CD4-positive, alpha-beta T cell (primary cell): ENCODE measurements around the gene ACTN1. TPM values are rescaled to one million over a fixed set of nuclear protein-coding genes. Genes with fewer than 3 reads are reported as not detected.

ENCODE experiments used
- ATAC-seq: fragments of 200-7000 bp; cut with Tn5 transposase; one replicate; pipeline ENCODE4 v1.10.0; 2022; ENCODE audit warnings: mild to moderate bottlenecking; ENCODE audit not compliant: poor library complexity
- CTCF ChIA-PET: fragments of 350-600 bp; sonication (Branson Sonifier 250); formaldehyde crosslinking; loops from one replicate; lab custom pipeline; 2021; ENCODE audit warnings: antibody characterized with exemption, inconsistent platforms; lab: Charles Lee
- POLR2A ChIA-PET: fragments of 350-600 bp; sonication (Branson Sonifier 250); formaldehyde crosslinking; loops from one replicate; lab custom pipeline; 2021; ENCODE audit warnings: antibody characterized with exemption, inconsistent platforms; lab: Charles Lee
- DNase-seq, 14 experiments: peaks; one replicate each; pipeline ENCODE4 v3.0.0-alpha.2; 2013 to 2020; ENCODE audit warnings: mixed read lengths in 2 of 14
- H3K27ac ChIP-seq, 2 donors: one replicate each; pipeline versions ENCODE4 v1.5.1 to v1.7.0; 2013; ENCODE audit warnings: low read length in 2 of 2, low read depth in 1 of 2, mild to moderate bottlenecking in 1 of 2
- H3K27me3 ChIP-seq, 2 experiments: 1 replicate in 1 of 2; 2 replicates in 1 of 2; pipeline versions ENCODE4 v1.6.1 to v1.7.0; 2013; ENCODE audit warnings: low read length in 2 of 2, control low read depth in 1 of 2, mild to moderate bottlenecking in 1 of 2, moderate library complexity in 1 of 2; ENCODE audit not compliant: insufficient read depth in 2 of 2, control insufficient read depth in 1 of 2
- H3K36me3 ChIP-seq: one replicate; pipeline ENCODE4 v1.6.1; 2013; ENCODE audit warnings: low read length, control low read depth; ENCODE audit not compliant: insufficient read depth
- H3K4me1 ChIP-seq: one replicate; pipeline ENCODE4 v1.6.1; 2013; ENCODE audit warnings: low read length, control low read depth; ENCODE audit not compliant: insufficient read depth
- H3K4me3 ChIP-seq: one replicate; pipeline ENCODE4 v1.5.1; 2013; ENCODE audit warnings: mild to moderate bottlenecking, low read length, moderate library complexity
- H3K9me3 ChIP-seq, 2 experiments: 1 replicate in 1 of 2; 2 replicates in 1 of 2; pipeline versions ENCODE4 v1.6.1 to v1.7.0; 2013; ENCODE audit warnings: low read length in 2 of 2, mild to moderate bottlenecking in 2 of 2, control low read depth in 1 of 2, moderate library complexity in 1 of 2; ENCODE audit not compliant: control insufficient read depth in 1 of 2, insufficient read depth in 1 of 2
- H3K27ac Mint-ChIP-seq: one replicate; pipeline ENCODE4 v1.8.0; 2020; ENCODE audit warnings: mixed read lengths
- H3K27me3 Mint-ChIP-seq: one replicate; pipeline ENCODE4 v1.8.0; 2021; ENCODE audit warnings: mixed read lengths
- H3K36me3 Mint-ChIP-seq: one replicate; pipeline ENCODE4 v1.8.0; 2021; ENCODE audit warnings: low read depth, mixed read lengths
- H3K4me1 Mint-ChIP-seq: one replicate; pipeline ENCODE4 v1.8.0; 2021; ENCODE audit warnings: low read depth, mixed read lengths
- H3K4me3 Mint-ChIP-seq: one replicate; pipeline ENCODE4 v1.8.0; 2020; ENCODE audit warnings: mild to moderate bottlenecking, mixed read lengths
- H3K9me3 Mint-ChIP-seq: one replicate; pipeline ENCODE4 v1.8.0; 2020; ENCODE audit warnings: mixed read lengths
- CTCF ChIP-seq: fragments of 200-600 bp; IDR thresholded peaks from one replicate; pipeline ENCODE4 v1.8.0; 2022; ENCODE audit warnings: antibody characterized with exemption, mild to moderate bottlenecking
- intact Hi-C, 2 experiments: fragments of 100-400 bp; cut with DNase I in 1 of 2; cut with micrococcal nuclease in 1 of 2; formaldehyde crosslinking; loops; one replicate each; pipeline versions ENCODE4 v1.15.1 to v1.9.0; 2023 to 2025; cut with DNase I, micrococcal nuclease
- total RNA-seq, 174 experiments: library from RNA in 2 of 174; stranded (reverse) in 2 of 174; gene quantifications; one replicate each; pipeline ENCODE4 v1.2.3 and lab custom pipeline; 2021 to 2026

ACTN1 gene
- total RNA-seq, 2 experiments from 2014 or later, result 128 to 143 TPM

- DNase-seq (peak in 12 of 14 experiments; percentile 24 to 63 (median 44)), ATAC-seq (peak; percentile 28)
- Mint-ChIP-seq H3K9me3 (no peaks in the 10 kb centered on the region), H3K27me3 (no peaks in the 10 kb centered on the region), H3K36me3 (peaks cover 43% of the 10 kb centered on the region), H3K4me3 (peak overlapping the region; percentile 95), H3K27ac (peak overlapping the region; percentile 97), H3K4me1 (peaks cover 51% of the 10 kb centered on the region)
- Histone ChIP-seq H3K4me3 (peak overlapping the region; percentile 93), H3K27ac (peak overlapping the region; percentile 40 to 78), H3K27me3 (no peaks in the 10 kb centered on the region), H3K9me3 (peaks cover 0 to 5% of the 10 kb centered on the region in 2 experiments), H3K4me1 (peaks cover 53% of the 10 kb centered on the region), H3K36me3 (peaks cover 12% of the 10 kb centered on the region)
- intact Hi-C loops, result loop anchor here (5.0 kb wide), 2 partner anchors 41 to 174 kb away; partner anchors contain the start of gene DCAF5 (in 1 of the 2)
- ChIA-PET CTCF (interaction anchor here (0.6 to 0.8 kb wide), 2 partner anchors 9 to 112 kb away, joined by 3 to 4 read pairs; no protein-coding TSS in a partner anchor), POLR2A (interaction anchor here (0.7 to 1.6 kb wide), 14 partner anchors 9 to 1020 kb away, joined by 3 to 10 read pairs (median 3); no protein-coding TSS in a partner anchor)
- no peak for TF ChIP-seq CTCF
Measured at GRCh38 chr14:68978172-68978911, 760 bp downstream of the ACTN1 start.

GRCh38 chr14:68977718-68978171, 1.4 kb downstream of the ACTN1 start:
- intact Hi-C loops, result loop anchor here (1.0 to 5.0 kb wide), 3 partner anchors 9 to 175 kb away; partner anchors contain the start of gene DCAF5 (in 1 of the 2)
- peak overlapping the region; percentile 56 to 78 for H3K27ac ChIP-seq
- no peaks in the 10 kb centered on the region for H3K27me3 Mint-ChIP-seq
- H3K9me3 Mint-ChIP-seq, result no peaks in the 10 kb centered on the region
- ATAC-seq (peak; percentile 18), DNase-seq (peak in 12 of 14 experiments; percentile 17 to 70 (median 52))
- H3K4me1 Mint-ChIP-seq, result peaks cover 57% of the 10 kb centered on the region
- peaks cover 58% of the 10 kb centered on the region for H3K4me1 ChIP-seq
- H3K9me3 ChIP-seq, result peaks cover 0 to 5% of the 10 kb centered on the region in 2 experiments
- no peaks in the 10 kb centered on the region for H3K27me3 ChIP-seq
- H3K4me3 Mint-ChIP-seq, result peak overlapping the region; percentile 95
- peaks cover 15% of the 10 kb centered on the region for H3K36me3 ChIP-seq
- no peak for TF ChIP-seq CTCF
- H3K36me3 Mint-ChIP-seq, result peaks cover 49% of the 10 kb centered on the region
- H3K27ac Mint-ChIP-seq, result peak overlapping the region; percentile 97
- ChIA-PET POLR2A (interaction anchor here (0.7 to 1.6 kb wide), 14 partner anchors 8 to 1019 kb away, joined by 3 to 10 read pairs (median 3); no protein-coding TSS in a partner anchor), CTCF (interaction anchor here (0.6 to 0.8 kb wide), 3 partner anchors 8 to 112 kb away, joined by 3 to 4 read pairs (median 3); no protein-coding TSS in a partner anchor)
- peak overlapping the region; percentile 93 for H3K4me3 ChIP-seq

GRCh38 chr14:68977180-68977717, 1.9 kb downstream of the ACTN1 start:
- H3K36me3 ChIP-seq, result peaks cover 18% of the 10 kb centered on the region
- H3K4me1 Mint-ChIP-seq, result peaks cover 62% of the 10 kb centered on the region
- DNase-seq (peak in 1 of 14 experiments; percentile 36), ATAC-seq (peak; percentile 37)
- H3K27me3 ChIP-seq, result no peaks in the 10 kb centered on the region
- H3K9me3 Mint-ChIP-seq, result no peaks in the 10 kb centered on the region
- TF ChIP-seq CTCF, result no peak
- H3K27ac ChIP-seq, result peak overlapping the region; percentile 56 to 78
- ChIA-PET CTCF (interaction anchor here (0.6 to 0.8 kb wide), 3 partner anchors 8 to 66 kb away, joined by 3 read pairs; no protein-coding TSS in a partner anchor), POLR2A (interaction anchor here (0.6 to 1.6 kb wide), 10 partner anchors 8 to 1018 kb away, joined by 3 to 8 read pairs (median 3); no protein-coding TSS in a partner anchor)
- H3K4me3 ChIP-seq, result peak overlapping the region; percentile 93
- peaks cover 54% of the 10 kb centered on the region for H3K36me3 Mint-ChIP-seq
- peaks cover 0 to 5% of the 10 kb centered on the region in 2 experiments for H3K9me3 ChIP-seq
- intact Hi-C loops, result loop anchor here (1.0 to 5.0 kb wide), 3 partner anchors 9 to 175 kb away; partner anchors contain the start of gene DCAF5 (in 1 of the 2)
- H3K4me3 Mint-ChIP-seq, result peak overlapping the region; percentile 95
- peak overlapping the region; percentile 97 for H3K27ac Mint-ChIP-seq
- H3K4me1 ChIP-seq, result peaks cover 62% of the 10 kb centered on the region
- no peaks in the 10 kb centered on the region for H3K27me3 Mint-ChIP-seq
